ENCODE results near the gene PHOSPHO1.

DNA sequence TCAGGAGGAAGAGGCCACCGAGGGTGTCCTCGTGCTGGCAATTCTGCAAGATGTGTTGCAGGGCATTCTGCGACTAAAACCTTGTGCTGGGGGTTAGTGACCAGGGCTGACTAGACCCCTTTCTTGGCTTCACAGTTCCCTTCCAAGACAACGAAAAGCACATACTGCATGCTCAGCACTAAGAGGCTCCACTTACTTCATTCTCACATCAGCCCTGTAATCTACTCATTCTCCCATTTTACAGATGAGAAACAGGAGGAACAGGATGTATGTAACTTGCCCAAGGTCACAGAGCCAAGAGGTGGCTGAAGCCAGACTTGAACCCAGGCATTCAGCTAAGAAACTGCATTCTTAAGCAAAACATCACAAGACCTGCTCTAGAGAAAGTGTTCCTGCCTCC is 5.3 kb upstream of the PHOSPHO1 start:
- TF ChIP-seq, protein P1, sequence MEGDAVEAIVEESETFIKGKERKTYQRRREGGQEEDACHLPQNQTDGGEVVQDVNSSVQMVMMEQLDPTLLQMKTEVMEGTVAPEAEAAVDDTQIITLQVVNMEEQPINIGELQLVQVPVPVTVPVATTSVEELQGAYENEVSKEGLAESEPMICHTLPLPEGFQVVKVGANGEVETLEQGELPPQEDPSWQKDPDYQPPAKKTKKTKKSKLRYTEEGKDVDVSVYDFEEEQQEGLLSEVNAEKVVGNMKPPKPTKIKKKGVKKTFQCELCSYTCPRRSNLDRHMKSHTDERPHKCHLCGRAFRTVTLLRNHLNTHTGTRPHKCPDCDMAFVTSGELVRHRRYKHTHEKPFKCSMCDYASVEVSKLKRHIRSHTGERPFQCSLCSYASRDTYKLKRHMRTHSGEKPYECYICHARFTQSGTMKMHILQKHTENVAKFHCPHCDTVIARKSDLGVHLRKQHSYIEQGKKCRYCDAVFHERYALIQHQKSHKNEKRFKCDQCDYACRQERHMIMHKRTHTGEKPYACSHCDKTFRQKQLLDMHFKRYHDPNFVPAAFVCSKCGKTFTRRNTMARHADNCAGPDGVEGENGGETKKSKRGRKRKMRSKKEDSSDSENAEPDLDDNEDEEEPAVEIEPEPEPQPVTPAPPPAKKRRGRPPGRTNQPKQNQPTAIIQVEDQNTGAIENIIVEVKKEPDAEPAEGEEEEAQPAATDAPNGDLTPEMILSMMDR (IDR thresholded peaks at IDR 0.05 in 4 of 5, conservative IDR thresholded peaks at IDR 0.05 in 1 of 5) = no peak
- no peak for TF ChIP-seq POLR2A (IDR thresholded peaks at IDR 0.05)

Measured in gastrocnemius medialis (tissue), 4 donors.